ENCODE results near the gene SEM1. TPM values are rescaled to one million over a fixed set of nuclear protein-coding genes. Genes with fewer than 3 reads are reported as not detected.
A peak's percentile ranks its signal among the peaks of the same experiment; 100 is the strongest.

The SEM1 gene
- total RNA-seq, 5 donors from 2014 or later (not counting 1 experiment from before 2014, with no cell fraction given), result 17.8 to 34.8 (median 30.2) TPM

DNA sequence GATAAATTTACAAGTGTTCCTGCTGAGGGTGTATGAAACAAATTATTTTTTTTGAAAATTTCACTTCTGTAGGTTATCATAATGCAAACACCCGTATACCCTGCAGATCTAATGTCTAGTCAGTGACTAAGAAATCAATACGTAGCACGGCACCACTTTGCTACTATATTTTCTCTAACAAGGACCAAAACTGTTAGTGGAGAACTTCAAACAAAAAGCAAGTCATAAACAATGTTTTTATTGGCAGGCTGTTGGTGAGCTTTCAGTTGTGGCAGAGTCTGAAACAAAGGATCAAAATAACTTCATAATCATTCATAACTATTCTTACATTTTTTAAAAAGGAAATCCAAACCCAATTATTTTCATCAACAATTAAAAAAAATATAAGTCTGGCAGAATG is 11.8 kb downstream of the SEM1 start:
- peaks cover 10 to 15% of the 10 kb centered on the region in 2 experiments for H3K4me1 ChIP-seq (ENCODE audit: control insufficient read depth in 1 of 2, extremely low read depth in 1 of 2, insufficient read depth in 2 of 2, low read length in 2 of 2)
- ChIA-PET CTCF (no interaction called here), POLR2A (interaction anchor here in 1 of 2 donors (0.7 kb wide), 1 partner anchor 11 kb away, joined by 7 read pairs; no protein-coding TSS in a partner anchor)
- H3K27ac Mint-ChIP-seq, result no peak overlapping the region
- H3K4me3 ChIP-seq (ENCODE audit: control insufficient read depth in 1 of 2, extremely low read depth in 1 of 2, low read length in 1 of 2), result no peak overlapping the region
- no peak overlapping the region for H3K27ac ChIP-seq (ENCODE audit: low read length)
- peaks cover 65 to 82% (median 81%) of the 10 kb centered on the region in 3 donors for H3K4me1 Mint-ChIP-seq
- DNase-seq, result no peak
- no peaks in the 10 kb centered on the region for H3K27me3 Mint-ChIP-seq
- no peak for ATAC-seq (replicated peaks in 1 of 4)
- no peak overlapping the region for H3K4me3 Mint-ChIP-seq
- peaks cover 33% of the 10 kb centered on the region for H3K36me3 Mint-ChIP-seq
- H3K9me3 ChIP-seq, result no peaks in the 10 kb centered on the region
- H3K9me3 Mint-ChIP-seq, result no peaks in the 10 kb centered on the region
- H3K36me3 ChIP-seq (ENCODE audit: control insufficient read depth in 2 of 2, extremely low read depth in 1 of 2, insufficient read depth in 1 of 2, low read length in 1 of 2), result peaks cover 0 to 11% of the 10 kb centered on the region in 2 donors
- no peaks in the 10 kb centered on the region for H3K27me3 ChIP-seq (replicated peaks in 1 of 2; ENCODE audit: control insufficient read depth in 2 of 2, extremely low read depth in 1 of 2, insufficient read depth in 2 of 2, low read length in 1 of 2)
- WGBS (ENCODE audit: insufficient coverage), result no CpG with 5 or more reads among the region's 3 CpGs

DNA sequence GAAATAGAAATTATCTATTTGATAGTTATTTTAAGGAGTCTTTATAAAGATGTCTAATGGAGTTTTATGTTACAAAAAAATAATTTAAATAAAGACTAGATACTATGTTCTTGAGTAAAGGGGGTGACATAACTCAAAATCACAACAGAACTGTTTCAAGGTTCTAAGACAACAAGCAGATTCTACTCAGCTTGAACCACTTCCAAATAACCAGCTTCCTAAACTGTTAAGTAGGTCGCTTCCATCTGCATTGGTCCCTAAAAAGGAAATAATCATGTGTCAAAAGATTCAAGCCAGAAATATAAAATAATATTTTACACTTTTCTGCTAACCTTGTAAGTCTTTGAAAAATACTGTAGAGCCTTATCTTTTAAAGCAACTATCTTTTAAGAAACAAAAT is 14.1 kb downstream of the SEM1 start:
- no CpG with 5 or more reads among the region's 1 CpG for WGBS (ENCODE audit: insufficient coverage)
- Histone ChIP-seq H3K4me1 (ENCODE audit: control insufficient read depth in 1 of 2, extremely low read depth in 1 of 2, insufficient read depth in 2 of 2, low read length in 2 of 2) (peaks cover 4 to 10% of the 10 kb centered on the region in 2 experiments), H3K27me3 (replicated peaks in 1 of 2; ENCODE audit: control insufficient read depth in 2 of 2, extremely low read depth in 1 of 2, insufficient read depth in 2 of 2, low read length in 1 of 2) (no peaks in the 10 kb centered on the region), H3K9me3 (no peaks in the 10 kb centered on the region), H3K36me3 (ENCODE audit: control insufficient read depth in 2 of 2, extremely low read depth in 1 of 2, insufficient read depth in 1 of 2, low read length in 1 of 2) (peaks cover 0 to 22% of the 10 kb centered on the region in 2 donors), H3K27ac (ENCODE audit: low read length) (no peak overlapping the region), H3K4me3 (ENCODE audit: control insufficient read depth in 1 of 2, extremely low read depth in 1 of 2, low read length in 1 of 2) (no peak overlapping the region)
- DNase-seq (no peak), ATAC-seq (replicated peaks in 1 of 4) (no peak)
- no peaks in the 10 kb centered on the region for H3K9me3 Mint-ChIP-seq
- ChIA-PET CTCF (interaction anchor here in 1 of 2 donors (0.6 kb wide), 1 partner anchor 1516 kb away, joined by 5 read pairs; the partner anchor contains the start of gene BHLHA15), POLR2A (no interaction called here)
- peaks cover 63 to 76% (median 69%) of the 10 kb centered on the region in 3 donors for H3K4me1 Mint-ChIP-seq
- no peaks in the 10 kb centered on the region for H3K27me3 Mint-ChIP-seq
- no peak overlapping the region for H3K4me3 Mint-ChIP-seq
- peaks cover 44% of the 10 kb centered on the region for H3K36me3 Mint-ChIP-seq
- H3K27ac Mint-ChIP-seq, result no peak overlapping the region

DNA sequence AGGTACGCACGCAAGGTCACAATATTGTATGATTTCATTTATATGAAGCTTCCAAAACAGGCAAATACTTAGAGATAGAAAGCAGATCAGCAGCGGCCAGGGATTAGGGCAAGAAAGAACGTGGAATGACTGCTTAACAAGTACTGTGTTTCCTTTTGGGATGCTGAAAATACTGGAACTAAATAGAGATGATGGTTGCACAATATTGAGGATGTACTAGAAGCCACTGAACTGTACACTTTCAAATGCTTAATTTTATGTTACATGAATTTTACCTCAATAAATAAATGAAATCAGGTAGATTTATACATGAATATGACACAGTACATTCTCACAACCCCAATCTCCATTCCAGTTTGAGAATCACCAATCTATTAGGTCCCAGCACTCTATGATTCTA is 15.6 kb downstream of the SEM1 start:
- no peak for DNase-seq
- H3K27ac Mint-ChIP-seq, result no peak overlapping the region
- H3K27ac ChIP-seq (ENCODE audit: low read length), result no peak overlapping the region
- no peaks in the 10 kb centered on the region for H3K9me3 Mint-ChIP-seq
- no peaks in the 10 kb centered on the region for H3K27me3 Mint-ChIP-seq
- peaks cover 0 to 26% of the 10 kb centered on the region in 2 donors for H3K36me3 ChIP-seq (ENCODE audit: control insufficient read depth in 2 of 2, extremely low read depth in 1 of 2, insufficient read depth in 1 of 2, low read length in 1 of 2)
- ATAC-seq (replicated peaks in 1 of 4), result no peak
- H3K27me3 ChIP-seq (replicated peaks in 1 of 2; ENCODE audit: control insufficient read depth in 2 of 2, extremely low read depth in 1 of 2, insufficient read depth in 2 of 2, low read length in 1 of 2), result no peaks in the 10 kb centered on the region
- no peak overlapping the region for H3K4me3 Mint-ChIP-seq
- no CpG with 5 or more reads among the region's 4 CpGs for WGBS (ENCODE audit: insufficient coverage)
- POLR2A ChIA-PET, result no interaction called here
- H3K9me3 ChIP-seq, result no peaks in the 10 kb centered on the region
- H3K4me1 ChIP-seq (ENCODE audit: control insufficient read depth in 1 of 2, extremely low read depth in 1 of 2, insufficient read depth in 2 of 2, low read length in 2 of 2), result peaks cover 2 to 4% of the 10 kb centered on the region in 2 experiments
- H3K4me1 Mint-ChIP-seq, result peaks cover 48 to 73% (median 63%) of the 10 kb centered on the region in 3 donors
- CTCF ChIA-PET, result no interaction called here
- H3K4me3 ChIP-seq (ENCODE audit: control insufficient read depth in 1 of 2, extremely low read depth in 1 of 2, low read length in 1 of 2), result no peak overlapping the region
- H3K36me3 Mint-ChIP-seq, result peaks cover 50% of the 10 kb centered on the region

DNA sequence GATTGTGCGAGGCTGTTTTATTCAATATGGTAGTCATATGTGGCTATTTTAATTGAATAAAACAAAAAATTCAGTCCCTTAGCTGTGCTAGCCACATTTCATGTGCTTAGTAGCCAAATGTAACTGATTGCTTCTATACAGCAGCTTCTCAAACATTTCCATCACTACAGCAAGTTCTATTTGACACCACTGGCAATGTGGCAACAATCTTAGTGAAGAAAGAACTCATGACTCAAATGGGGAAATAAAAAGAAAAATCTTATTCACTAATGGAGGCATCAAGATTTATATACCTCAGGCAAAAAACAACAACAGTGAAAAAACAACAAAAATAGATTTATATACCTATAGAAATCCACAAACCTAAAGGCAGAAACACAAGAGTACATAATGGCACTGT is 17.9 kb downstream of the SEM1 start:
- Mint-ChIP-seq H3K4me3 (no peak overlapping the region), H3K27me3 (no peaks in the 10 kb centered on the region), H3K27ac (no peak overlapping the region), H3K4me1 (peaks cover 32 to 54% (median 47%) of the 10 kb centered on the region in 3 donors), H3K36me3 (peaks cover 53% of the 10 kb centered on the region), H3K9me3 (peaks cover 0 to 4% (median 3%) of the 10 kb centered on the region in 3 donors)
- no peak overlapping the region for H3K4me3 ChIP-seq (ENCODE audit: control insufficient read depth in 1 of 2, extremely low read depth in 1 of 2, low read length in 1 of 2)
- H3K36me3 ChIP-seq (ENCODE audit: control insufficient read depth in 2 of 2, extremely low read depth in 1 of 2, insufficient read depth in 1 of 2, low read length in 1 of 2), result peaks cover 0 to 30% of the 10 kb centered on the region in 2 donors
- no peak for DNase-seq
- ChIA-PET POLR2A (no interaction called here), CTCF (interaction anchor here in 1 of 2 donors (0.6 kb wide), 1 partner anchor 616 kb away, joined by 4 read pairs; no protein-coding TSS in a partner anchor)
- H3K27me3 ChIP-seq (replicated peaks in 1 of 2; ENCODE audit: control insufficient read depth in 2 of 2, extremely low read depth in 1 of 2, insufficient read depth in 2 of 2, low read length in 1 of 2), result no peaks in the 10 kb centered on the region
- no peaks in the 10 kb centered on the region for H3K4me1 ChIP-seq (ENCODE audit: control insufficient read depth in 1 of 2, extremely low read depth in 1 of 2, insufficient read depth in 2 of 2, low read length in 2 of 2)
- 100% methylated on average over 1 of the region's 1 CpG for WGBS (ENCODE audit: insufficient coverage)
- ATAC-seq (replicated peaks in 1 of 4), result no peak
- no peak overlapping the region for H3K27ac ChIP-seq (ENCODE audit: low read length)
- H3K9me3 ChIP-seq, result no peaks in the 10 kb centered on the region

DNA sequence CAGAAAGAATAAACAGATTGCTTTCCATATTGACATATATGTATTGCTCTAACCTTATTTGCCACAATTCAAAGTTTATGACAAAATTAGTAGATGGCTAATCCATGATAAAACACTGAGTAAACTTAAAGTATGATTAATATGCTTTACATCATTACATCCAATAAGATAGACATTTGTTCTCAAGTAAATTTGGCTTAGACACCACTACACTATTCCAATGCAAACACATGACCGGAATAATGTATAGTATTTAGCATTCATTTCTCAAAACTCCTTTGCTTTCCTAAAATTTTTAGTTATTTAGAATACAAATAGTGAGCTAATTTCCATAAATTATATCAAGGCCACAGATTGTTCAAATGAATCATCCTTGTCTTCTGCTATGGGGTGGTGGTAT is 20.2 kb downstream of the SEM1 start:
- no peak for ATAC-seq (replicated peaks in 1 of 4)
- Mint-ChIP-seq H3K4me1 (peaks cover 47 to 60% (median 52%) of the 10 kb centered on the region in 3 donors), H3K27me3 (no peaks in the 10 kb centered on the region), H3K4me3 (no peak overlapping the region), H3K36me3 (peaks cover 57% of the 10 kb centered on the region), H3K27ac (no peak overlapping the region), H3K9me3 (peaks cover 3 to 6% (median 4%) of the 10 kb centered on the region in 3 donors)
- no peaks in the 10 kb centered on the region for H3K4me1 ChIP-seq (ENCODE audit: control insufficient read depth in 1 of 2, extremely low read depth in 1 of 2, insufficient read depth in 2 of 2, low read length in 2 of 2)
- H3K27ac ChIP-seq (ENCODE audit: low read length), result no peak overlapping the region
- no CpG with 5 or more reads among the region's 1 CpG for WGBS (ENCODE audit: insufficient coverage)
- no peaks in the 10 kb centered on the region for H3K9me3 ChIP-seq
- no peak overlapping the region for H3K4me3 ChIP-seq (ENCODE audit: control insufficient read depth in 1 of 2, extremely low read depth in 1 of 2, low read length in 1 of 2)
- CTCF ChIA-PET, result interaction anchor here in 1 of 2 donors (0.6 kb wide), 1 partner anchor 8 kb away, joined by 4 read pairs; no protein-coding TSS in a partner anchor
- H3K36me3 ChIP-seq (ENCODE audit: control insufficient read depth in 2 of 2, extremely low read depth in 1 of 2, insufficient read depth in 1 of 2, low read length in 1 of 2), result peaks cover 0 to 30% of the 10 kb centered on the region in 2 donors
- POLR2A ChIA-PET, result no interaction called here
- DNase-seq, result no peak
- H3K27me3 ChIP-seq (replicated peaks in 1 of 2; ENCODE audit: control insufficient read depth in 2 of 2, extremely low read depth in 1 of 2, insufficient read depth in 2 of 2, low read length in 1 of 2), result no peaks in the 10 kb centered on the region

DNA sequence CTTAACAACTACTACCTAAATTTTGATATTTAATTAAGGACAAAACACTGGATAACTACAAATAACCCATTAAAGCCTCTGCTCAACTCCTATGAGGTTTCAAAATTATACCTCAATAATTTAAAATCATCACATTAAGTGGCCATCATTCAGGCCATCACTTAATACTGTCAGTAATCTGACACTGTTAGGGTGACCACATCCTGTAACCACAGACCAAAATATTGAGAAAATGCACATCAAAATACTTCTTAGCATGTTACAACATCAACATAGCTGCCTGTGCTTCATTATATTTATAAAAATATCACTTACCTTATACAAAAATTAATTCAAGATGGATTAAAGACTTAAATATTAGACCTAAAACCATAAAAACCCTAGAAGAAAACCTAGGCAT is 23.3 kb downstream of the SEM1 start:
- H3K4me3 Mint-ChIP-seq, result no peak overlapping the region
- ChIA-PET CTCF (interaction anchor here in 1 of 2 donors (0.6 kb wide), 1 partner anchor 1243 kb away, joined by 3 read pairs; no protein-coding TSS in a partner anchor), POLR2A (no interaction called here)
- peaks cover 4 to 16% (median 15%) of the 10 kb centered on the region in 3 donors for H3K9me3 Mint-ChIP-seq
- DNase-seq (no peak), ATAC-seq (replicated peaks in 1 of 4) (no peak)
- Histone ChIP-seq H3K4me3 (ENCODE audit: control insufficient read depth in 1 of 2, extremely low read depth in 1 of 2, low read length in 1 of 2) (no peak overlapping the region), H3K27ac (ENCODE audit: low read length) (no peak overlapping the region), H3K27me3 (replicated peaks in 1 of 2; ENCODE audit: control insufficient read depth in 2 of 2, extremely low read depth in 1 of 2, insufficient read depth in 2 of 2, low read length in 1 of 2) (no peaks in the 10 kb centered on the region), H3K36me3 (ENCODE audit: control insufficient read depth in 2 of 2, extremely low read depth in 1 of 2, insufficient read depth in 1 of 2, low read length in 1 of 2) (peaks cover 0 to 12% of the 10 kb centered on the region in 2 donors), H3K9me3 (peaks cover 2% of the 10 kb centered on the region), H3K4me1 (ENCODE audit: control insufficient read depth in 1 of 2, extremely low read depth in 1 of 2, insufficient read depth in 2 of 2, low read length in 2 of 2) (no peaks in the 10 kb centered on the region)
- H3K4me1 Mint-ChIP-seq, result peaks cover 34 to 42% (median 36%) of the 10 kb centered on the region in 3 donors
- H3K27ac Mint-ChIP-seq, result peak overlapping the region in 1 of 2 donors; percentile 34
- H3K27me3 Mint-ChIP-seq, result no peaks in the 10 kb centered on the region
- H3K36me3 Mint-ChIP-seq, result peaks cover 64% of the 10 kb centered on the region

Data from T-cell (primary cell).